ENCODE results near the gene SLC1A3.
"Not testable (repeated sequence)": the region's sequence is repeated elsewhere in the genome, so short reads cannot be mapped to it uniquely, and the experiment has no call there.

The SLC1A3 gene

DNA sequence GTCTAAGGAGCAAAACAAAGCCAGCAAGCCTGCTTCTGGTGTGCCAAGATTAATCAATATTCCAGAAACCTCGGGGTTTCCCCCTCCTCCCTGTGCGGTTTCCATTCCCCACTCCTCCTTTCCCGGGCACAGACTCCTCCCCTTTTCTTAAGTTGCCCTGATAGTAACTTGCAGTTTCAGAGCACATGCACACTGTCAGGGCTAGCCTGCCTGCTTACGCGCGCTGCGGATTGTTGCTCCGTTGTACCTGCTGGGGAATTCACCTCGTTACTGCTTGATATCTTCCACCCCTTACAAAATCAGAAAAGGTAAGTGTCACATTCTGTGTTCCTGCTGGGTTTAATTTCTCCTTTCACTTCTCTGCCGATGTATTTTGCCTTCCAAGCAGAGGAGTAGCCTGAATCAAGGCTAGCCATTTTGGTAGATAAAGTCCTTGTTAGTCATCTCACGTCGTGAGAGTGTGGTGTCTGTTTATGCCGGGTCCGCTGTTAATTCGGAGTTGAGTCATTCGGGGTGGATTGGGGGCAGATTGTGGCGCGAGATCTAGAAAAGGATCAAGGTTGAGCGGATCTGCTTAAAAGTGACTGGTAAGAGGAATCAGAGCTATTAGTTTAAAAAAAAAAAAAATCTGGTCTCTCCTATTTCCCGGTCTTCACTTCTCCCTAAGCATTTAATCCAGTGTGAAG is at the start of gene SLC1A3:
SLC1A3 (plus strand) TSS at position 179 of the 686 bp plus-strand sequence. CDS start 1,818 bp downstream, outside the sequence.
- peak; percentile 67 to 68 for DNase-seq

DNA sequence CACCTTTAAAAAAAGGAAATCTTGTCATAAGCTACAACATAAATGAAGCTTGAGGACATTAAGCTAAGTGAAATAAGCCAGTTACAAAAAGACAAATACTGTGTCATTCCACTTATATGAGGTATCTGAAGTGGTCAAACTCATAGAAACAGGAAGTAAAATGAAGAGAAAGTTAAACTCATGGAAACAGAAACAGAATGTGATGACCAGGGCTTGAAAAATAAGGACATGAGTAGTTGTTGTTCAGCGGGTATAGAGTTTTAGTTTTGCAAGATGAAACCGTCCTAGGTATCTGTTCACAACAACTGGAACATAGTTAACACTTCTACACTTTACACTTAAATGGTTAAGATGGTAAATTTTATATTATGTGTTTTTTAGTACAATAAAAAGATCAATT is 47.8 kb upstream of the SLC1A3 start:
- DNase-seq: no peak

DNA sequence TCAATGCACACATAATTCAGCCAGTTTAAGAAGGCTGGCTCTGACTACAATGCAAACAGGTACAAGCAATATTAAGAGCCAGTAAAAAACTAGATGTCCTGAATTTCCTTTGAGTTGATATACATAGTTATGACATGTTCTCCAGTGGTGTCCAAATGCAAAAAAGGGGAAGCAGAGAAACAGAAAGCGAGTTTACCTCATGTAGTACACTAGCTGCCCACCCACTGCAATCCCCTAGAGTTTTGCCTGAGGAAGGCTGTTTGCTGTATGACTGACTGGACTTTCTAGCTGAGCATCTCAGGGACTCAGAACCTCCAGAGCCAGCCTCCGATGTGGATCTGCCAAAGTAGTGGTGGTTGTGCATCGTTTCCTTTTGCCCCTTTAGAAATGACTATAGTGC is 44.8 kb upstream of the SLC1A3 start:
- DNase-seq: no peak

DNA sequence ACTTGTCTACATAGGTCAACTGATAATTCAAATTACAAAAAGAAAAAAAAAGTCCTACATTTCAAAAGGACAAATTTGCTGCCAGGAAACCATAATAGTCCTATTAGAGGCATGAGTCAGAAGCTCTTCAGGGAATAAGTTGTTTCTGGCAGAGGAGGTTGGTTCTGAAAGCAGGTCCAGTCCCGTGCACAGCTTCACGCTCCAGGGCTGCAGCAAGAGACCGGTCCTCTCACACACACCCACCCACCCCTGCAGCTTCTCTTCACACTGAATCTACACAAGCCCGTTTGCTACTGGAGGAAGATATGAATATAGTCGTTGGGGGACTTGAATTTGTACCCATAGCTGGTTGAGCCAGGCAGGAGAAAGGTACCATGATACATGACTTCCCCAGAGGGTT is 36.9 kb upstream of the SLC1A3 start:
- no peak for DNase-seq

DNA sequence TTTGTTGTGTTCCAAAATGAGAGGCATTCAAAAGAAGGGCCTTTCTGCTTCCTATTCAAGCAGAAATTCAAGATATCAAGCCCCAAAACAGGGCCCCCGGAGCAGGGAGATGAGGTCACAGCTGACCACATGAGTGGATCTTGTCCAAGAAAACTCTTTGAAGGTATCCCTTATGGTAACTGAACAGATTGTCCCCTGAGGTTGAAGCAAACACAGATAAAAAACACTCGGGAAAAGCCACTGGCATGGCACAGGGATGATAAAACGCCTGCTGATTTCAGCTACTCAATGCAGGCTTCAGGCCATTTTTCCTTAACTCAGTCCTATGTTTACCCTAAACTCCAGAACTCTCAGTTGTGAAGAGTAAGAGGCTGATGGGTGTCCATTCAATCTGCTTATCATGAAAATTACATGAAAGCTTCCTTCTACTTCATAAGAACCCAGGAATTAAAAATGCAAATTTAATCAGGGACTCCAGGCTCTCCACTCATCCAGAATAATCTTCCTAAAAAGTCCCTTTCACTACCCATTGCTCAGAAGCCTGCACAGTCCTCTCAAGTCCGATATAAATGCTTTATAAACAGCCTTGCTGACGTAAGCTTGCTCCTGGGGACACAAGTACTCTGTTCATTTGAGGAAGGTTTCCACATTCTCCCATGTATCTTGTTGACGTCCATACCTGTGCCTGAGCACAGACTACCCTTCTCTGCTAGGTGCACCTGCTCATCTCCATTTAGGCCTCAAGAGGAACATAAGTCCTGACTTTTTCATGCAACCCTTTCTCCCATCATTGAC is 35.9 kb upstream of the SLC1A3 start:
- DNase-seq: no peak

DNA sequence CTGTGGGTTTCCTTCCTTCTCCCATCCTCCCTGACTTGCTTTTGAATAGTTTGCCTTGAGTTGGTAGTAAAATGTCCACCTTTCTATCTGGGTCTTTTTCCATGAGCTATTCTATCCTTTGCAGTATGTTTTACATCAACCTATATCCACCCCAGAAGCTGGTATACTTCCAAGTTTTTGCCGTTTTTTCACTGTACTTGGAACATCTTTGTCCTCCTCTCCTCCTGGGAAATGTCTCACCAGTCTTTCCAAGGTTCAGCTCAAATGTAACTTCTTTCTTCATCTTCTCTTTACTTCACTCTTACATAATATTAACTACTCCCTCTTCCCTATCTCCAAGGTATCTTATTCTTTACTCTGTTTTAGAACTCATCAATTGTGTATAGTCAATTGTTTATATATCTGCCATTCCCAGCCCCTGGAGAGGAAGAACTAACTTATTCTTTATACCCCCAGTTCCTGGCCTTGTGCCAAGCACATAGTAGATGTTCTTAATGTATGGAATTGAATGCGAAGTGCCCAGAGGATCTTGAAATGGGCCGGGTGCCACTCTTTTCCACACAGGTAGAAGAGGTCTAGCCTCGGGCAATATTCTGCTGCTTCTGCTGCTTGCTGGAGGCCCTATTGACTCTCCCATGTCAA is 34.9 kb upstream of the SLC1A3 start:
- no peak for DNase-seq

DNA sequence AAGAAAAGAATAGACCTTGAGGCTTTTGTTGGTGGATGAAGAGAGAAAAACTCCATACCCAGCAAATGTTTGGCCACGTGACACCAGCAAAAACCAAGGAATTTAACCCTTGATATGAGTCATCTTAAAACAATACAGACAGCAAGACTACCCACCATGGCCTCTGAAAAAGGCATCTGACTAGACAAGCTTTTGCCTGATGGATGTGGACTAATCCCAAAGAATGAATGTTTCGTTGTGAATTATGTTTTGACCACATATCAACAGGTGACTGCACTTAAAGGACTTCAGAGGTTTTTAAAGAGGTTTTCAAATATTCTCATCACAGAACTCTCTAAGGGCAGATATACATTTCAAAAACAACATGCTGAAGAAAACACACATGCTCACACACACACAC is 33.0 kb upstream of the SLC1A3 start:
- DNase-seq: no peak

DNA sequence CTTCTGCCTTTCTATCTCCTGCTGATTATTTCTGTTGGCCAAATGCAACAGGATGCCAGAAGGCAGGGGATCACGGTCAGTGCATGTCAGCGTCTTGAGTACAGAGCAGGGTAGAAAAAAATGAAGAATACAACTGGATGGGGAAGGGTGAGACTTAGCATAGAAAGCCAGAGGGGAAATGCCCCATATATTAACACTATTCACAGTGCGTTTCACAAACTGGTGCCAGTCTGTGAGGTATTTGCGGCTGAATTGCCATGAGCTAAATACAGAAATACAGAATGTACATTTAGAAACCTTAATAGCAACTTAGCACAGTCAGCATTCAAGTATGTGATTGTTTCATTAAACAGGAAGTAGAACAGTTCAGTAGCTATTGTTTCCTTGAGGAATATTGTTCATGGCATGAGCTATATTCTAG is 31.0 kb upstream of the SLC1A3 start:
- no peak for DNase-seq

DNA sequence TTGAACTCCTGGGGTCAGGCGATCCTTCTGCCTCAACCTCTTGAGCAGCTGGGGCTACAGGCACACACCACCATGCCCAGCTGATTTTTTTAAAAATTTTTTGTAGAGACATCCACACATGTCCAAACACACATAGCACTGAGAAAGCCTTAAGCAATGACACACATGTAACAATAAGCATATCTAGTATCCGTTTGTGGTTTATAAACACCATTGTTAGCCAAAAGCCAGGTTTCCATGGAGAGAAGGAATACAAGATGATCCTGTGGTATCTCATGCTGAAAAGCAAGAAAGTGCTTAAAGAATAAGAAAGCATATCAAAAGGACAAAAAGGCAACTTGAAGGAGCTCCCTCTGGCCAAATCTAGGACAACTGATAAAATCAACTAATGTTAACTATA is 29.7 kb upstream of the SLC1A3 start:
- no peak for DNase-seq

DNA sequence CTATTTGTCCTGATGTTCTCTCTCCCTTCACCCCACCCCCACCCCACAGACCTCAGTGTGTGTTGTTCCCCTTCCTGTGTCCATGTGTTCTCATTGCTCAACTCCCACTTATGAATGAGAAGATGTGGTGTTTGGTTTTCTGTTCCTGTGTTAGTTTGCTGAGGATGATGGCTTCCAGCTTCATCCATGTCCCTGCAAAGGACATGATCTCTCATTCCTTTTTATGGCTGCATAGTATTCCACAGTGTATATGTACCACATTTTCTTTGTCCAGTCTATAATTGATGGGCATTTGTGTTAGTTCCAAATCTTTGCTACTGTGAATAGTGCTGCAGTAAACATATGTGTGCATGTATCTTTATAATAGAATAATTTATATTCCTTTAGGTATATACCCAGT is 26.5 kb upstream of the SLC1A3 start:
- DNase-seq: not testable (repeated sequence)

DNA sequence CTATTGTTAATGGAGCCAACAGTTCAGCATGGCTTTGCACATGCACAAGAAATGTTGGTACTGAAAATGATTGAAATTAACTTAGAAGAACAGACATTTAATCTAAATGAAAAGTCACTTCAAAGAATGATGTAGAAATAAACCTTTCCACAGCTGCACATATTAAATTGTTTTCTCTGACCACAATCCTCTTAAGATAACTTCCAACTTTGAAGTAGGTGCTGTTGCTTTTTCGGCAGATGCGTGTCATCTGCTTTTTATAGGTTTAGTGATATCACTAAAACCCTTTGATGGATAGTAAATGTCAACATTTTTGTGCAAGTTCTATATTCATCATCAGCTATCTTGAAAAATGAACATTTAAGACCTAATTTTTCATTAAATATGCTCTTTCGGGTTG is 25.3 kb upstream of the SLC1A3 start:
- no peak for DNase-seq

DNA sequence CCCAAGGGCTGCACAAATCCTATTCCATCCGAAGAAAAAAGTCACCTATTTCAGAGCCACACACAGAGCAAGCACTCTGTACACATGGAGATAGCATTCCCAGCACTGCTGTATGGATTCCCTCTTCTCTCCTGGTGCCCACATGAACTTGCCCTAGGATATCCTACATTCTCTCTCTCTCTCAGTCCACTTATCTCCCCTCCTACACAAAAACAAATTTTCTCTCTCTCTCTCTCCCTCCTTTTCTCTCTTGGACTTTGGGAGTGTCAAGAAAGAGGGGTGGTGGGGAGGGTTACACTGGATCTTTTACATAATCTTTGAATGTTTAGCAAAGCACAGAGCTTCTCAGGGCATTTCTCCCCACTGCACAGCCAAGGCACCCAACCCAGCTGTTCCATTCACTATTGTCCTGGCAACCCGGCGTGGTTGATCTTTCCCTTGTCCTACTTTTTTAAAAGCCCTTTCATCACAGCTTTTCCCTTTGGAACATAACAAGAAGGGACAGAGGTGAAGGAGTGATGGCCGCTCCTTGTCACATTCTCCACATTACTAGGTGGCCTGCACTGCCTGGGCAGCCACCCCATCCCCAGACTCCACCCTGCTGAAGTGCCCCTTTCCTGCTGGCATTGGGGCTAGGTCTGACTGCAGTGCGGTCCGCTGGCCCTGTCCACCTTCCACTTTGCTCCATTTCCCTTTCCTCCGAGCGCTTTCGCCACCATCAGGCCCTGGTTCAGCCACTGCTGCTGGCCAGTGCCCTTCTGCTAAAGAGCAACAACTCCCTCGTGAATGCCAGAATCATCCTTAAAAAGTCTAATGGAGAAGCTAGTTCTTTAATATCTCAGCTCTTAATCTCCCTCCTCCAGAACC is 22.2 kb upstream of the SLC1A3 start:
- no peak for DNase-seq

DNA sequence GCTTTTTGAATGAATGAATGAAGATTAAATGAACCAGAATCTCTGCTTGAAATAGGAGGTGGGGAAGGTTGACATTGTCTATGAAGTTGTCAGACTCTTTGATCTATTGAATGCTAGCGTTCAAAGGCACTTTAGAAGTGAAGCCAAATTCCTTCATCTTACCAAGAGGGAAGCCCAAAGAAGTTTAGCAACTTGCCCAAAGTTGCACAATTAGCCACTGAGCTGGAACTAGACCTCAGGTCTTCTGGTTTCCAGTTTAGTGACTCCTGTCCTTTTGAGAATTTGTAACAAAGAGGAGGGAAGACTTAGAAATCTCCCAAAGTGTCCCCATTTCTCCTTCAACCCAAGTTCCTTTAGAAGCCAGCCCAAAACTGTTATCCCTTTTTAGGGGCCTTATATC is 20.7 kb upstream of the SLC1A3 start:
- DNase-seq: no peak

DNA sequence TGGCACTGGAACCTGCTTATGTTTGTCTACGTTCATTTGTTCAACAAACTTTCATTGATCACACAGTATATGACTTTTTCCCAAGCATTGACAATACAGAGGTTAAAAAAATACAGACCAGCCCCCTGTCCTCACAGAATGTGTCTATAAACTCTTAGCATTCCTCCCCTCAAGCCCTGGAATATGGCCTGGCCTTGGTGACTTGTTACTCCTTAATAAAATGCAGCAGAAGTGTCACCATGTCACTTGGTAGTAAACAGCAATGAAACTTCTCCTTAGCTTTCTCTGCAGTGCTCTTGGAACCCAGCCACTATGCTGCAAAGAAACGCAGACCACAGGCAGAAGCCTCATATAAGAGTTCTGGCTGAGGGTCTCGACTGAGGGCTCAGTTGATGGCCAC is 19.1 kb upstream of the SLC1A3 start:
- DNase-seq: no peak

DNA sequence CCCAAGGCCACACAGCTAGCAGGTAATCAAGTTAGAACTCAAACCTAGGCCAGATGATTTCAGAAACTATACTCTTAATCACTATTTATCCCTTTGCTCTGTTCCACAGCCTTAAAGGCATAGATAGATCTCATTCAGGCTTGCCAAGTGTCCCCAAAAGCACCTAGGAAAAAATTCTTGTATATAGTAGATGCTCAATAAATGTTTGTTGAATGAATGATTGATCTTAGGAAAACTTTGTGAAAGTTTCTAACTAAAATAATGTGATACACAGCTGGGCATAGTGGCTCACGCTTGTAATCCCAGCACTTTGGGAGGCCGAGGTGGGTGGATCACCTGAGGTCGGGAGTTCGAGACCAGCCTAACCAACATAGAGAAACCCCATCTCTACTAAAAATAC is 16.7 kb upstream of the SLC1A3 start:
- not testable (repeated sequence) for DNase-seq

DNA sequence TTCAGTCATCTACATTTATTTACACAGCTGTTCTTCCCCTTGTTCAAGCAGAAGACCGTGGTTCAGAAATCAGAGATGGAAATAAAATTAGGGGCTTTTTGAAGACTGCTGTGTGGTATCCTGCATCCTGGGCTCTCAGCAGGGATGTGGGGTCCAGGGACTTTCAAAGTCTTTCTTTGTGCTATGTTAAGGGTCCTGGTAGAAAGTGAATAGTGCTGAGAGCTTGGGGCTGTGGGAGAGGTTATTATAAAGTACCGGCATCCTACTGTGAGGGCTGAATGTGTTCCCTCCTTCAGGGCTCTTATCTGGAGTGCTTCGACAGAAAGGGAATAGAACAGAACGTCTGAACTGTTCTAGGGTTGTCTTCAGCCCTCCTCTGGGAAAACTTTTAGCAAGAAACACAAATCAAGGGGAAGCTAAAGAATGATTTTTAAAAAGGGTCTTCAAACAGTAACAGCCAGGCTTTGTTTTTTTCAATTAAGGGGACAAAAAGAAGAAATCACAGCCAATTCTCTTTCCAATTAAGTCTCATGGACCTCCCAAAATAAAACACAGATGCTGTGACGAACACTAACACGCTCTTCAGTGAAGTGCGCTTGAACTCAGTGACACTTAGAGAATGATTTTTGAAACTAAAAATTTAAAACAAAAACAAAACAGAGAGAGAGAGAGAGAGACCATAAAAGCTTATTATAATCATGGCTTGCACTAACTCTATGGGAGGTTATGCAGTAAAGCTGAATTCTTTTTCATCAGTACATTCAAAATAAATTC is 15.7 kb upstream of the SLC1A3 start:
- no peak for DNase-seq

DNA sequence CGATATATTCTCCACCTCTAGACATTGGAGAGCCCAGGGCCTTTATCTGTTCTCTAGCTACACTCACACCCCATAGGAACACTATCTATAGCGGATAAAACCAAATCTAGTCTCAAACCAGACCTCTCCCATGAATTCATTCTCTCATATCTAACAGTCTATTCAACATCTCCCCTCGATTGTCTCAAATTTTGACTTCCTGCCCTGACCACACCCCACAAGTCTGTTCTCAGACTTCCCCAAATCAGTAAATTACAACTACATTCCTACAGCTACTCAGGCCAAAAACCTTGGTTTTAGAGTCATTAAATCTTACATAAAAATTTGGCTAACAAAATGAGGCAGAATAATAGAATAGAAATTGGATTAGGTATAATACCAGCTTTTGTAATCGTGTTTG is 12.5 kb upstream of the SLC1A3 start:
- no peak for DNase-seq

DNA sequence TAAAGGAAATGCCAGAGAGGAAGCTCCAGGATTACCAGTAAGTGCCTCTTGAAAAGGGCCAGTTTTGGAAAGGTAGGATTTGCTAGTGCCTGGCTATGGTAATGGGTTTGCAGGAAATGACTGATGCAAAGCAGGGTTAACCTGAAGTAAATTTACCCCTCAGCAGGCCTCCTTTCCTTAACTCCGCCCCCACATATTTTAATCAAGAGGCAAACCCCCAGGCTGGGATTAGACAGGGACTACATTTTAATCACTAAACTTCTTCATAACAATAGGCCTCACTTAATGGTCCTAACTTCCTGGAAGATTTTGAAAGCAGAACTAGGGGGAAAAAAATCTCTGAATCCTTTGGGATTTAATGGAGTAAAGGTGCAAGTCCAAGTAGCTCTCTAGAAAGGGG is 10.2 kb upstream of the SLC1A3 start:
- no peak for DNase-seq

DNA sequence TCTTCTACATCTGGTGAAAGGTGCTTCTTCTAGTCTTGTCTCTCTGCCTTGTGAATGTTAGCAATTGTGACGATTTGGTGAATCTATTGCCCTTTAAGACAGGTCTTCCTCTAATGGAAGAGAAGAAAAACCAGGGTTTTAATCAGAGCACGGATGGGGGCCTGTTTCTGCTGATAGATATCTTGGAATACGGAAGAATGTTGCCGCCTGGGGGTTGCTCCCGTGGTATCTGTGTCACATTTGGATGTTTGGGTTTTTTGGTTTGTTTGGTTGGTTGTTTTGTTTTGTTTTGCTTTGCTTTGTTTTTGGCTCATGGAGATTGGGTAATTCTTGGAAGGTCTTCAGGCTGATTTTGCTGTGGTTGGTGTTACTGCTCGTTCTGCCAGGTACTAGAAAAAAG is 9.7 kb upstream of the SLC1A3 start:
- no peak for DNase-seq

DNA sequence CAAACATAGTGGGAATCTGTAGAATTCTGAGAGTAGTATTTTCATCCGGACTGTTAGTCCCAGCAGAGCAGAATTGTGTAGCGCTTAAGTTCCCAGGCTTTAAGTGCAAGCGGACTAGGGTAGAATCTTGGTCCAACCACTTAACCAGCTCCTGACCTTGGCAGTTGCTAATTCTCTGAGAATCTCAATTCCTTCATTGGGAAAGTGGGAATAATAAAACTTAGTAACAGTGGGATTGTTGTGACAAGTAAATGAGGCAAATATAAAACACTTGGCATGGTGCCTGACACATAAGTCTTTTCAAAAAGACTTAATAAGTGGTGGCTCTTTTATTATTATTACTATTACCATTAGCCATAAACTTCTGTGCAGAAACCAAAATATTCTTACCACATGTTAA is 8.4 kb upstream of the SLC1A3 start:
- DNase-seq: no peak

DNA sequence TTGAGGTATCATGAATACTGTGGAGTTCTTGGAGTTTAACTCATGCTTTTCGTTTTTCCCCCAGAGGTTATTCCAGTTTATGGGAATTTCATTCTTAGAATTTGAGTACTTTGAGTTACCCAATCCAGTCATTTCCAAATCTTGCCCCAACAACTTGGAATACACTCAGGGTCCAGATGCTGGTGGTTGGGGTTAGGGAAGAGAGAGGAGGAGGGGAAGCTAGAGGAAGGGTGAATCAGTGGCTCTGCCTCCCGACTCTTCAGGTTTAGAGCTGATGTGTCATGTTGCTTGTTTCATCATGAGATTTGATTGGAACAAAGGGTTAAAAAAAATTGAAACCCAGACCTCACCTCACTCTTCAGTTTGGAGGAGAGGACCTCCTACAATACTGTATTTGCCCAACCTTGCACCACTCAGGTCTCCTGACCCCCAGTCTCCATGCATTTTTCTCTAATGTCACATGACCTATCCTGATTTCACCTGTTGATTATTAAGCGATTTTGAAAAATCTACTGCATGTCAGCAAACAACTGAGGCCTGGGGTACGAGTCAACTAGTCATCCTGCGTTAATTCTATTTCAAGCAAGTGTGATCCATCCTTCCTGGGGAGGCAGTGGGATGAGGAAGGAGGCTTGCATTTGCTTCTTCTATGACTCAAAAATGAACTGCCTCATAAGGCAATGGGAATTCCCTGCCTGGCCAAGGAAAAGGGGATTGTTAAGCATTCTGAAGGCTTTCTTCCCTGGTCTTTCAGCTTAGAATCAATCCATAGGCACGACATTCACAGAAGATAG is 6.2 kb upstream of the SLC1A3 start:
- no peak for DNase-seq

Measured in activated T-cell treated with anti-CD3 and anti-CD28 coated beads, Interleukin-2, amount 50 U/mL, for 48 hours (primary cell).